Ishikawa (cell line): Measurements from ENCODE around the gene ARMH3.

Experiments used
- CEBPB ChIP-seq: IDR thresholded peaks from 2 replicates; pipeline ENCODE4 v1.6.1; 2012
- CREB1 ChIP-seq: IDR thresholded peaks from 2 replicates; pipeline ENCODE4 v1.6.1; 2012; ENCODE audit warnings: low read depth
- EGR1 ChIP-seq: IDR thresholded peaks from 2 replicates; pipeline ENCODE4 v1.6.1; 2012
- EP300 ChIP-seq: IDR thresholded peaks from 2 replicates; pipeline ENCODE4 v1.6.1; 2012; ENCODE audit warnings: borderline replicate concordance
- FOXM1 ChIP-seq: IDR thresholded peaks from 2 replicates; pipeline ENCODE4 v1.6.1; 2012; ENCODE audit warnings: low read depth, borderline replicate concordance
- NFIC ChIP-seq: IDR thresholded peaks from 2 replicates; pipeline ENCODE4 v1.6.1; 2012
- RAD21 ChIP-seq: IDR thresholded peaks from 2 replicates; pipeline ENCODE4 v1.6.1; 2012; ENCODE audit warnings: low read depth
- REST ChIP-seq: IDR thresholded peaks from 2 replicates; pipeline ENCODE4 v1.6.1; 2012; ENCODE audit warnings: low read depth, mild to moderate bottlenecking
- TAF1 ChIP-seq: IDR thresholded peaks from 2 replicates; pipeline ENCODE4 v1.6.1; 2012; ENCODE audit warnings: low read depth, mild to moderate bottlenecking
- TCF12 ChIP-seq: IDR thresholded peaks from 2 replicates; pipeline ENCODE4 v1.6.1; 2012; ENCODE audit warnings: low read depth
- TEAD4 ChIP-seq: IDR thresholded peaks from 2 replicates; pipeline ENCODE4 v1.6.1; 2012
- YY1 ChIP-seq: IDR thresholded peaks from 2 replicates; pipeline ENCODE4 v1.6.1; 2012; ENCODE audit warnings: low read depth
- ZBTB7A ChIP-seq: IDR thresholded peaks from 2 replicates; pipeline ENCODE4 v1.6.1; 2012; ENCODE audit warnings: low read depth
- TF ChIP-seq, protein P1 (sequence below): IDR thresholded peaks from 2 replicates; pipeline ENCODE4 v1.6.1; 2012
- TF ChIP-seq, protein P2 (sequence below): IDR thresholded peaks from 2 replicates; pipeline ENCODE4 v1.6.1; 2012

The ARMH3 gene

GRCh38 chr10:101995451-101996063 is 60.4 kb downstream of the ARMH3 start:
- no peak for TF ChIP-seq CEBPB
- no peak for TF ChIP-seq EGR1
- TF ChIP-seq, protein P1, sequence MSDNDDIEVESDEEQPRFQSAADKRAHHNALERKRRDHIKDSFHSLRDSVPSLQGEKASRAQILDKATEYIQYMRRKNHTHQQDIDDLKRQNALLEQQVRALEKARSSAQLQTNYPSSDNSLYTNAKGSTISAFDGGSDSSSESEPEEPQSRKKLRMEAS, result no peak
- TF ChIP-seq REST, result no peak
- TF ChIP-seq RAD21, result no peak
- no peak for TF ChIP-seq TAF1
- TF ChIP-seq, protein P2, sequence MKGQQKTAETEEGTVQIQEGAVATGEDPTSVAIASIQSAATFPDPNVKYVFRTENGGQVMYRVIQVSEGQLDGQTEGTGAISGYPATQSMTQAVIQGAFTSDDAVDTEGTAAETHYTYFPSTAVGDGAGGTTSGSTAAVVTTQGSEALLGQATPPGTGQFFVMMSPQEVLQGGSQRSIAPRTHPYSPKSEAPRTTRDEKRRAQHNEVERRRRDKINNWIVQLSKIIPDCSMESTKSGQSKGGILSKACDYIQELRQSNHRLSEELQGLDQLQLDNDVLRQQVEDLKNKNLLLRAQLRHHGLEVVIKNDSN, result no peak
- TF ChIP-seq ZBTB7A, result no peak
- TF ChIP-seq TEAD4, result no peak
- no peak for TF ChIP-seq YY1
- no peak for TF ChIP-seq NFIC

DNA sequence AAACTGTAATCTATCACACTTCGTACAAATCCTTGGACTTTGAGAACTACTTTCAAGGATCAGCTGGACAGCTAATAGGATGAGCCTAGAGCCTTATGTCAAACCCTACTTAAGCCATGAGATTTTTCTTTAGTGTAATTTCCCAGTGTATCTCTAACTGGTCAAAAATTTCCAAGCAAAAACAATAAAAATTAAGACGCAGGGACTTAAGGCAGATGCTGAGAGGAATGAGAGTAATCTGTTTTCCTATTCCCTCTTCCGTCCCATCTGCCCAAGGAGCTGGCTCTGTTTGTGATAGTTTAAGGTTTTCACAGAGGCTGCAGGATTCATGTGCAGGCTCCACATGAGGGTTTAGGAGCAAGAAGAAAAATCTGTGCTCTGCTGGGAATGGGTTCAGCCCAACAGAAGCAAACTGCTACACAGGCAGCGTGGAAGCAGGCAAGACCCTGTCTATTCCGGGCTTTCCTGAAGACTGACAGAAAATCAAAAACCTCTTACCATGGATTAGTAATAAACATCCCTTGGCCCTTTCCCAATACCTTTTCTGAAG is 62.2 kb downstream of the ARMH3 start:
- TF ChIP-seq TAF1 (no peak), REST (no peak), RAD21 (no peak), CREB1 (no peak), YY1 (no peak), EP300 (no peak), EGR1 (no peak), ZBTB7A (no peak), NFIC (no peak), TEAD4 (no peak), FOXM1 (no peak), TCF12 (no peak), CEBPB (no peak)
- TF ChIP-seq, protein P1, result no peak
- TF ChIP-seq, protein P2, result no peak

- TF ChIP-seq, protein P2, result no peak
- TF ChIP-seq NFIC, result no peak
- TF ChIP-seq ZBTB7A, result no peak
- TF ChIP-seq TCF12, result no peak
- TF ChIP-seq FOXM1, result no peak
- no peak for TF ChIP-seq TAF1
- TF ChIP-seq, protein P1, result no peak
- no peak for TF ChIP-seq YY1
- no peak for TF ChIP-seq TEAD4
- no peak for TF ChIP-seq EGR1
- no peak for TF ChIP-seq RAD21
- no peak for TF ChIP-seq CREB1
- TF ChIP-seq EP300, result no peak
- TF ChIP-seq REST, result no peak
- no peak for TF ChIP-seq CEBPB
Measured at GRCh38 chr10:101993221-101993620, 62.8 kb downstream of the ARMH3 start.

DNA sequence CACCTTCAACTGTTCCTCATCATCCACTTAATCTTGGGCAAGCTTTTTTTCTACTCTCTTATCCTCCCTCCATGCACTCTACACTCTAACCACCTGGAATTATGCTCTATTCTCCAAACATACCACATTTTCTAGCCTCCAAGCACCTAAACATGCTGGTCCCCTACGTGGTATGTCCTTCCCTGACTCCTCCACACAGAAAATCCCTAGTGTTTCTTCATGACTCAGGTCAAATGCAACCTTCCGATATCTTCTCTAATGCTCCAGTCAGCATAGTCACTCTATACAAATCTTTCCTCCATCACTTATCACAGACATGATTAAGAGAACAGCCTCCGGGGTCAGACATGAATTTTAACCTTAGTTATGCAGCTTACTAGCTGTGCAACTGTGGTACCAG is 68.8 kb downstream of the ARMH3 start:
- TF ChIP-seq EGR1 (no peak), TCF12 (no peak), REST (no peak), EP300 (no peak), TEAD4 (no peak), CREB1 (no peak), ZBTB7A (no peak), TAF1 (no peak), NFIC (no peak), FOXM1 (no peak), YY1 (no peak), RAD21 (no peak), CEBPB (no peak)
- TF ChIP-seq, protein P2, result no peak
- TF ChIP-seq, protein P1, result no peak
